Measurements from ENCODE around the gene PLEKHN1.
"Not testable (repeated sequence)": the region's sequence is repeated elsewhere in the genome, so short reads cannot be mapped to it uniquely, and the experiment has no call there.

Gene PLEKHN1

DNA sequence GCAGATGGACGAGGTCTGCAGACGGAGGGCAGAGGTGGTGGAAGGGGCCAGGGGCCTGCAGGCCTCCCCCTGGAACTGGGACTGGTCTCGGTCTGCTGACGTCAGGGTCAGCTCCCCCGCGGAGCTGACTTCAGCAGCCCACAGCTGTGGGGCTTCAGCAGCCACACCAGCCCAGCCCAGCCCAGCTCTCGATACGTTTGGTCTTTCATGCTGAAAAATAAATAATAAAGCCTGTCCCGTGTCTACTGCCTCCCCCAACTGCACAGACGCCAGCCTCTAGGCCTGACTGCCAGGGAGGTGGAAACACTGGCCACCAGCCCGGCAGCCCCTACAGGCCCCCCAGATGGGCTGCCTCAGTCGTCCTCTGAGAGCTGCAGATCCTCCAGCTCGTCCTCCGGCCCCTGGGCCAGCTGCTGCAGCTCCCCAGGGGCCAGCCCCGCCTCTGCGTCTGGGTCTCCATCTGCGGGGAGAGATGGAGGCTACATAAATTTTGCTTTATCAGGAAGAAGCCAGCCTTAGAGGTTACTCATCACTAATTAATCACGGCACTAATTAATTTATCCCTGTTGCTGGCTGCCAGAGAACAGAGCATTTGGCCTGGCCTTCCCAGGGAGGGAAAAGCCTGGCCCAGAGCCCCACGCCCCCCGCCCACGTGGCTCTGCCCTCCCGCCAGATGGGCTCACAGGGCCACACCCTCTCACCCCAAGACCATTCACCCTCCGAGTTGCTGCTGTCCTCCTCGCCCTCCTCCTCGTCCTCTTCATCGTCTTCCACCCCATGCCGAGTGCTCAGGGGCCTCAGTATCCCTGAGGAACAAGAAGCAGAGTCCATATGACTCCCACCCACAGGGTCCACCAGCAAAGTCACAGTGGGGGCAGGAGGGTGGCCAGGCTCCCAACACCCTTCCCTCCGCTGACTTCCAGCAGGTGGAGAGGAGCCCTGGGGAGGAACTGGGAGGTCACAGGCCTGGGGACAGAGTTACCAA is 21.6 kb upstream of the PLEKHN1 start:
- no peak for DNase-seq

DNA sequence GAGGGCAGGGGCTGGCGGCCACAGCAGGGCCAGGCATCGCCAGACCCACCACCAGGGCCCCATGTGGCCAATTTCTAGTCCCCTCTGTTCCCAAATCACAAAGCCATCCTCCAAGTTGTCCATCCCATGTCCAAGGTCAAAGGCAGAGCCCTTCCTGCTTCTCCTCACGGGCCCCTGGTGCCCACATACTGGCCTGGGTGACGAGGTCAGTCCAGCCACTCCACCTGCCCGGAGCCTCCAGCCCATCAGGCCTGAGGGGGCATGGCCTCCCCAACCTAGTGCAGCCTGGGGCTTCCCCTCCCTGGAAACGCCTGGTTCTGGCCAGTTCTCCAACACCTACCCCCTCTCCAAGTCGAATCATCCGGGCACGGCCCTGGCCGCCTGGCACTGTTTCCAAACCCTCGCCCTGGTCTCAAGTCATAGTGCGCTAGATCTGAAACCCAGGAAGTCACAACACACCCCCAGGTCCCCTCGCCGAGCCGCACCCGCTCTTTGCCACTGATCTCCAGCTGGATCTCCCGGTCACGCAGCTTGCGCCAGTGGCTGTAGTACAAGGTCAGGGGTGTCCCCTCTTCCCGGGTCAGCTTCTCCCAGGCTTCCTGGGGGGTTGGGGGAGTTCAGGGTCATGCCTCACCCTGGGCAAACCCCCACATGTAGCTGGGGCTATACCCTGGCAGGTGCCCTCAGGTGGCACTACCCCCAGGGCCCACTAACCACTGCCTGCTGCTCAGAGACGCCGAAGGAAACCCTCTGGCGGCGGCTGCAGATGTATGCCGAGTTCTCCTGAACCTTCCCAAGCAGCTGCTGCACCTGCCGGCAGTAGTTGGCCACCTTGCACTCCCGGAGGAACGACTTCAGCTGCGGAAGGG is 20.4 kb upstream of the PLEKHN1 start:
- no peak for DNase-seq

DNA sequence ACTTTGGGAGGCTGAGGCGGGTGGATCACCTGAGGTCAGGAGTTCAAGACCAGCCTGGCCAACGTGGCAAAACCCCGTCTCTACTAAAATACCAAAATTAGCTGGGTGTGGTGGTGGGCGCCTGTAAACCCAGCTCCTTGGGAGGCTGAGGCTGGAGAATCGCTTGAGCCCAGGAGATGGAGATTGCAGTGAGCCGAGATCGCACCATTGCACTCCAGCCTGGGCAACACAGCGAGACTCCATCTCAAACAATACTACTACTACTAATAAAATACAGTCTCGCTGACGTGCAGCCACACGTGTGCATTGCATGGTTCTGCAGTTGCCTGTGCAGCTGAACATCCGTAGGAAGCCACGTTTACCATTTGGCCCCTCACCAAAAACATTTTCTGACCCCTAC is 19.5 kb upstream of the PLEKHN1 start:
- not testable (repeated sequence) for DNase-seq

- no peak for DNase-seq
These were observed 18.3 kb upstream of the PLEKHN1 start for GRCh38 chr1:947958-948357.

DNA sequence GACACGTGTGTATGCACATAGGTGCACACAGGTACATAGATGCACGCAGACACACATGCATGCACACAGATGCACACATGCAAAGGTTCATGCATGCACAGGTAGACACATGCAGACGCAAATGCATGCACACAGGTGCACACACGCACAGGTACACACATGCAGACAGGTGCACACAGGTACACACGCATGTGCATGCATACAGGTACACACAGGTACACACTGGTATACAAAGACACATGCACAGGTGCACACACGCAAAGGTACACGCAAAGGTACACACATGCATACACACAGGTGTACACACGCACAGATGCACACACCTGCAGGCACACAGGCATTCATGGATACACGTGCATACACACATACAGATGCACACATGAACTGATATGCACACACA is 16.0 kb upstream of the PLEKHN1 start:
- DNase-seq, result no peak

DNA sequence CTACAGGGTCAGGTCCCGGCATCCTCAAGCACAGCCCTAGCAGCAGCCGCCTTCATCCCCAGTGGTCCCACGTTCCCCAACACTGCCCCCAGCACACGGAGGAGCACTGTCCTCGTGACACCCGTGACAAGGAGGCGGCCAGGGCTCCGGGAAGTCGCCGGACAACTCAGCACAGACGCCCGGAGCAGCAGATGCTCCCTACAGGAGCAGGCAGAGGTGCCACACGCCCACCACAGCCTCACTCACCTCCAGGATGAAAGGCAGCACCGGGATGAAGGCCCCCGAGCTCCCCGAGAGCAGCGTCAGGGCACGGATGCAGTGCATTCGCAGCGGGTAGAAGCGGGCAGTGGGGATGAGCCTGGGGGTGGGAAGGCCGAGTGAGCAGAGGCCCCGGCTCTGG is 15.4 kb upstream of the PLEKHN1 start:
- DNase-seq, result no peak

- DNase-seq, result no peak
These were observed 14.9 kb upstream of the PLEKHN1 start for GRCh38 chr1:951364-951763.

DNA sequence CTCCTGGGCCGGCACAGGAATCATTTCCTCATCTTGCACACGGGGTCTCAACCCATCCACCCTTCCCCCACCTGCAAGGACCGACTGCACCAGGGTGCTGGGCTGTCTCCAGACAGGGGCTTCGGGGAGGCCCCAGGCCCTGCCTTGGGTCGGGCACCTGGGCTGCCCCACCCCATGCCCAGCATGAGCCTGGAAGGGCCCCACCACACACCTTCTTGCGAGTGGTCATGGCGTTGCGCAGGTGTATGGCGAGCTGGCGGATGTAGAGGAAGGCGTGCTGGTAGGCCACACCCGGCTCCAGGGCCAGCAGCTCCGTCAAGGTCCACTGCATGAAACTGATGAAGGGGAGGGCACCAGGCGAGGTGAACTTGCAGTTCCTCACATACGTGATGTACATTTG is 14.1 kb upstream of the PLEKHN1 start:
- DNase-seq, result no peak

DNA sequence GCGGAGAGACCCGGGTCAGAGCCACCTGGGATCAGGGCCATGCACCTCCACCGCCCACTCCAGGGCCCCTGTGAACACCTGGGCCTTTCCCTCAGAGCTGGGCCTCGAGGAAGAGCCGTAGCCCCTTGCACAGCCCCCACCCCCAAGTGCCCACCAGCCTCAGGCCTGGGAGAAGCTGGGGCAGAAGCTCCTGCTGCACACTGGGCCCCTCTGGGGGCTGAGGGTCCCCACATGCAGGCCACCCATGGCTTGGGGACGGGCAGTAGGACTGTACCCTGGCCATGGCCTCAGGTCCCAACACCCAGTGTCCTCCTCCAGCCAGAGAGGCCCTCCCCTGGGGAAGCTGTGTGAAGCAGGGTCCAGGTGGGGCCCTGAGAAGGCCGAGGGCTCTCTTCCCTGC is 13.7 kb upstream of the PLEKHN1 start:
- DNase-seq, result no peak

GRCh38 chr1:953524-954320 is 12.6 kb upstream of the PLEKHN1 start:
- DNase-seq, result no peak

DNA sequence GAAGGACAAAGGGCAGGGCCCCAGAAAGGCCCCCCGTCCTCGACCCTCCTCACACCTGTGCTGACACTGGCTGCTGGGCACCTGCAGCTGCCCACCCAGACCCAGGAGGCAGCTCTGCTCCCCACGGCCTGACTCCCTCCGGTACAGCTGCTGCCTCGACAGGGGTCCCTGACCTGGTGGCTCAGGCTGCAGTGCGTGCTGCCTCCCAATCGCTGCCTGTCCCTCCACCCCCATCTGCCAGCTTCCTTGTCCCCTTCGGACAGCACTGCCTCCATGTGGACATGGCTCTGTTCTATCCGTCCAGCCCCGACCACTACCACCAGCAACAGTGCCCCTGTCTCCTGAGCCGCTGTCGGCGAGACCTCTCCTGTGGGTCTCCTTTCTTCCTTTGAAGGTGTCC is 11.4 kb upstream of the PLEKHN1 start:
- DNase-seq, result no peak

GRCh38 chr1:955474-955873 is 10.8 kb upstream of the PLEKHN1 start:
- no peak for DNase-seq

- no peak for DNase-seq
These were observed 9.6 kb upstream of the PLEKHN1 start for GRCh38 chr1:956636-957035.

GRCh38 chr1:958823-959730 is 7.2 kb upstream of the PLEKHN1 start, which contains the start of gene NOC2L:
TSS of gene NOC2L (minus strand) at chr1:959256. CDS start at chr1:959240, 16 bp downstream.
- peak; percentile 67 for DNase-seq

GRCh38 chr1:959731-960362 is 6.4 kb upstream of the PLEKHN1 start:
- DNase-seq, result no peak

- peak; percentile 14 for DNase-seq
These were observed 5.7 kb upstream of the PLEKHN1 start, which contains the start of gene KLHL17 for GRCh38 chr1:960363-961131. TSS of gene KLHL17 (plus strand) at chr1:960584. CDS start at chr1:960694, 110 bp downstream.

DNA sequence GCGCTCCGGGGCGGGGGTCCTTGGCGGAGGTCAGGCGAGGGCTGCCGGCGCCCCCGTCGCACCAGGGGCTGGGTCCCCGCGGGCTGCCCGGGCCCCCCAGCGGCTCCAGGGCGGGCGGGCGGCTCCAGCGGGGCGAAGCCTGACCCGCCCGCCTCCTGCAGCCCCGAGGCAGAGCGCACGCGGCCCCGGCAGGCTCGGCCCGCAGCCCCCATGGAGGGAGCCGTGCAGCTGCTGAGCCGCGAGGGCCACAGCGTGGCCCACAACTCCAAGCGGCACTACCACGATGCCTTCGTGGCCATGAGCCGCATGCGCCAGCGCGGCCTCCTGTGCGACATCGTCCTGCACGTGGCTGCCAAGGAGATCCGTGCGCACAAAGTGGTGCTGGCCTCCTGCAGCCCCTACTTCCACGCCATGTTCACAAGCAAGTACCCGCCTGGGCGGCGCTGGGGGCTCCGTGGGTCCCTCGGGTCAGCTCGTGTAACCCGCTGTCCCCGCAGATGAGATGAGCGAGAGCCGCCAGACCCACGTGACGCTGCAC is 5.1 kb upstream of the PLEKHN1 start:
- DNase-seq, result no peak

DNA sequence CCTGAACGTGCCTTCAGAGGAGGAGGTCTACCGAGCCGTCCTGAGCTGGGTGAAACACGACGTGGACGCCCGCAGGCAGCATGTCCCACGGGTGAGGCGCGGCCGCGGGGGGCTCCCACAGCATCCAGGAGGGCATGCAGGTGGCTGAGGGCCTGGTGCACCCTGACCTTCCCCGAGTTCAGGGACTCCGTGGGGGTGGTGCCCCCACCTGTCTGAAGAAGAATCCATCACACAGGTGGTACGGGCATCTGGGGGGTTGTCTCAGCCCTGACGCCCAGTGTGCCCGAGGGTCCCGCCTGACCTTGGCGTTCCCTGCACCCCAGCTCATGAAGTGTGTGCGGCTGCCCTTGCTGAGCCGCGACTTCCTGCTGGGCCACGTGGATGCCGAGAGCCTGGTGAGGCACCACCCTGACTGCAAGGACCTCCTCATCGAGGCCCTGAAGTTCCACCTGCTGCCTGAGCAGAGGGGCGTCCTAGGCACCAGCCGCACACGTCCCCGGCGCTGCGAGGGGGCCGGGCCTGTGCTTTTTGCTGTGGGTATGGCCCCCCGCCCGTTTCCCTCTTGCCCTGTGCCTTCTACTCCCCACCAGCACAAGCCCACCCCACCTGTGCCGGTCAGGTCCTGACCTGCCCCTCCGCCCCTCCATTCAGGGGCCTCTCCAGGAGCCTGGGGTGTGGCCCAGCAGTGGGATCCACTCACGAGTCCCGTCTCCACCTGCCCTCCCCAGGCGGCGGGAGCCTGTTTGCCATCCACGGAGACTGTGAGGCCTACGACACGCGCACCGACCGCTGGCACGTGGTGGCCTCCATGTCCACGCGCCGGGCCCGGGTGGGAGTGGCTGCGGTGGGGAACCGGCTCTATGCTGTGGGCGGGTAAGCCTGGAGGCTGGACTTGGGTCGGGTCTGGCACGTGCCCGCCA is 3.6 kb upstream of the PLEKHN1 start:
- DNase-seq, result no peak

DNA sequence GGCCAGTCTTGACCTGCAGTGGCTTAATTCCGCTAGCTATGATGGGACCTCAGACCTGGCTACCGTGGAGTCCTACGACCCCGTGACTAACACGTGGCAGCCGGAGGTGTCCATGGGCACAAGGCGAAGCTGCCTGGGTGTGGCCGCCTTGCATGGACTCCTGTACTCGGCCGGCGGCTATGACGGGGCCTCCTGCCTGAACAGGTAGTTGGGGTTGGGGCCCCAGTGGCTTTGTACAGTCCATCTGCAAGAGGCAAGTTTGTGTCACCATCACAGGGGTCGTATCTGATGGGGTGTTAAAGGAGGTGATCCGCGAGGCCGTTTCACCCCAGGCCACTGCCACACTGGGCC is 3.0 kb upstream of the PLEKHN1 start:
- DNase-seq, result no peak
